ENCODE data around the gene RBPJL. TPM values are rescaled to one million over a fixed set of nuclear protein-coding genes. Genes with fewer than 3 reads are reported as not detected.
A peak's percentile ranks its signal among the peaks of the same experiment; 100 is the strongest.
"Not testable (repeated sequence)": the region's sequence is repeated elsewhere in the genome, so short reads cannot be mapped to it uniquely, and the experiment has no call there.

Gene RBPJL
- total RNA-seq, 1 experiment from 2014 or later: 0.85 TPM

DNA sequence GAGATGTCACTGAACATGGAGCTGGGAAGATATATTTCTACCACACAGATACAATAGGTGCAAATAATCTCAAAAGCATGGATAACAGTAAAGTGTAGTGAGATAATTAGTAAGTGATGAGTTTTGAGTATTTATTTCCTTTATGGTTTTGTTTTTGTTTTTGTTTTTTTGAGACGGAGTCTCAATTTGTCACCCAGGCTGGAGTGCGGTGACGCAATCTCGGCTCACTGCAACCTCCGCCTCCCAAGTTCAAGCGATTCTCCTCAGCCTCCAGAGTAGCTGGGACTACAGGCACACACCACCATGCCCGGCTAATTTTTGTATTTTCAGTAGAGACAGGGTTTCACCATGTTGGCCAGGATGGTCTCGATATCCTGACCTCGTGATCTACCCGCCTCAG, 44.2 kb downstream of the RBPJL start:
- H3K27ac Mint-ChIP-seq; H3K36me3 Mint-ChIP-seq; DNase-seq (ENCODE audit: low spot score); H3K27me3 Mint-ChIP-seq (ENCODE audit: low read depth); ATAC-seq; H3K4me3 Mint-ChIP-seq; H3K9me3 Mint-ChIP-seq; POLR2A ChIA-PET: not testable (repeated sequence)
- peaks cover 32% of the 10 kb centered on the region for H3K4me1 Mint-ChIP-seq
- CTCF ChIA-PET: interaction anchor here (1.3 to 1.5 kb wide), 2 partner anchors 12 to 23 kb away, joined by 4 read pairs; partner anchors contain the start of gene SYS1
- TF ChIP-seq GABPB1 (CRISPR knock-in tag; IDR thresholded peaks at IDR 0.05): 0 out of 2 replicates have a peak, but pooled peaks have one; percentile 33

DNA sequence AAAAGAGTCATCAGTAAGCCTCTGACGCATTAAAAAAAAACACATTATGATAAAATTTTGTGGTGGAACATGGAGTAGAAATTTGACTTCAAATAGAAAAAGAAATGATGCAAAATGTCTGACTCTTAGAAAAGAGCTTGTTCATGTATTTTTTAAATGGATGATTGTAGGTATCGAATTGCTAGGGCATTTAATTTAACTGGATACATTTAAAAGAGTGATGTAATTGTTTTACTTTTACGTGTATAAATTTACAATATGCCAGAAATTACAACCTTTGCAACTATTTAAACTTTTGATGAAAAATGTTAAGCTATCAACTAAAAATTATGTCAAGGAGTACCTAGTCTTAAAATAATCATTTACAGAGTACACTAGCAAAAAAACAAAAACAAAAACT, 46.1 kb downstream of the RBPJL start:
- no peak for ATAC-seq
- no peaks in the 10 kb centered on the region for H3K9me3 Mint-ChIP-seq
- no peaks in the 10 kb centered on the region for H3K36me3 Mint-ChIP-seq
- POLR2A ChIA-PET: interaction anchor here (1.3 kb wide), 1 partner anchor 10 kb away, joined by 4 read pairs; no protein-coding TSS in a partner anchor
- TF ChIP-seq ZNF263 (CRISPR knock-in tag; IDR thresholded peaks at IDR 0.05; ENCODE audit: low read depth) (no peak), TEAD4 (CRISPR knock-in tag; IDR thresholded peaks at IDR 0.05) (no peak), ZNF121 (CRISPR knock-in tag; IDR thresholded peaks at IDR 0.05) (no peak), GTF2I (CRISPR knock-in tag; conservative IDR thresholded peaks at IDR 0.05) (no peak), NFATC4 (CRISPR knock-in tag; IDR thresholded peaks at IDR 0.05) (no peak), SP1 (CRISPR knock-in tag; conservative IDR thresholded peaks at IDR 0.05) (no peak)
- TF ChIP-seq, protein P1, sequence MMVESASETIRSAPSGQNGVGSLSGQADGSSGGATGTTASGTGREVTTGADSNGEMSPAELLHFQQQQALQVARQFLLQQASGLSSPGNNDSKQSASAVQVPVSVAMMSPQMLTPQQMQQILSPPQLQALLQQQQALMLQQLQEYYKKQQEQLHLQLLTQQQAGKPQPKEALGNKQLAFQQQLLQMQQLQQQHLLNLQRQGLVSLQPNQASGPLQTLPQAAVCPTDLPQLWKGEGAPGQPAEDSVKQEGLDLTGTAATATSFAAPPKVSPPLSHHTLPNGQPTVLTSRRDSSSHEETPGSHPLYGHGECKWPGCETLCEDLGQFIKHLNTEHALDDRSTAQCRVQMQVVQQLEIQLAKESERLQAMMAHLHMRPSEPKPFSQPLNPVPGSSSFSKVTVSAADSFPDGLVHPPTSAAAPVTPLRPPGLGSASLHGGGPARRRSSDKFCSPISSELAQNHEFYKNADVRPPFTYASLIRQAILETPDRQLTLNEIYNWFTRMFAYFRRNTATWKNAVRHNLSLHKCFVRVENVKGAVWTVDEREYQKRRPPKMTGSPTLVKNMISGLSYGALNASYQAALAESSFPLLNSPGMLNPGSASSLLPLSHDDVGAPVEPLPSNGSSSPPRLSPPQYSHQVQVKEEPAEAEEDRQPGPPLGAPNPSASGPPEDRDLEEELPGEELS (CRISPR knock-in tag; IDR thresholded peaks at IDR 0.05): no peak
- TF ChIP-seq, protein P2, sequence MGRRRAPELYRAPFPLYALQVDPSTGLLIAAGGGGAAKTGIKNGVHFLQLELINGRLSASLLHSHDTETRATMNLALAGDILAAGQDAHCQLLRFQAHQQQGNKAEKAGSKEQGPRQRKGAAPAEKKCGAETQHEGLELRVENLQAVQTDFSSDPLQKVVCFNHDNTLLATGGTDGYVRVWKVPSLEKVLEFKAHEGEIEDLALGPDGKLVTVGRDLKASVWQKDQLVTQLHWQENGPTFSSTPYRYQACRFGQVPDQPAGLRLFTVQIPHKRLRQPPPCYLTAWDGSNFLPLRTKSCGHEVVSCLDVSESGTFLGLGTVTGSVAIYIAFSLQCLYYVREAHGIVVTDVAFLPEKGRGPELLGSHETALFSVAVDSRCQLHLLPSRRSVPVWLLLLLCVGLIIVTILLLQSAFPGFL (CRISPR knock-in tag; IDR thresholded peaks at IDR 0.05; ENCODE audit: borderline replicate concordance): no peak
- TF ChIP-seq, protein P3, sequence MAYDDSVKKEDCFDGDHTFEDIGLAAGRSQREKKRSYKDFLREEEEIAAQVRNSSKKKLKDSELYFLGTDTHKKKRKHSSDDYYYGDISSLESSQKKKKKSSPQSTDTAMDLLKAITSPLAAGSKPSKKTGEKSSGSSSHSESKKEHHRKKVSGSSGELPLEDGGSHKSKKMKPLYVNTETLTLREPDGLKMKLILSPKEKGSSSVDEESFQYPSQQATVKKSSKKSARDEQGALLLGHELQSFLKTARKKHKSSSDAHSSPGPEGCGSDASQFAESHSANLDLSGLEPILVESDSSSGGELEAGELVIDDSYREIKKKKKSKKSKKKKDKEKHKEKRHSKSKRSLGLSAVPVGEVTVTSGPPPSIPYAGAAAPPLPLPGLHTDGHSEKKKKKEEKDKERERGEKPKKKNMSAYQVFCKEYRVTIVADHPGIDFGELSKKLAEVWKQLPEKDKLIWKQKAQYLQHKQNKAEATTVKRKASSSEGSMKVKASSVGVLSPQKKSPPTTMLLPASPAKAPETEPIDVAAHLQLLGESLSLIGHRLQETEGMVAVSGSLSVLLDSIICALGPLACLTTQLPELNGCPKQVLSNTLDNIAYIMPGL (CRISPR knock-in tag; IDR thresholded peaks at IDR 0.05): no peak
- no peak for DNase-seq (ENCODE audit: low spot score)
- CTCF ChIA-PET: interaction anchor here (0.6 to 2.6 kb wide), 8 partner anchors 9 to 84 kb away, joined by 3 to 12 read pairs (median 5); partner anchors contain the start of gene SYS1
- no peak overlapping the region for H3K4me3 Mint-ChIP-seq
- peaks cover 16% of the 10 kb centered on the region for H3K4me1 Mint-ChIP-seq
- H3K27me3 Mint-ChIP-seq (ENCODE audit: low read depth): no peaks in the 10 kb centered on the region
- no peak overlapping the region for H3K27ac Mint-ChIP-seq

DNA sequence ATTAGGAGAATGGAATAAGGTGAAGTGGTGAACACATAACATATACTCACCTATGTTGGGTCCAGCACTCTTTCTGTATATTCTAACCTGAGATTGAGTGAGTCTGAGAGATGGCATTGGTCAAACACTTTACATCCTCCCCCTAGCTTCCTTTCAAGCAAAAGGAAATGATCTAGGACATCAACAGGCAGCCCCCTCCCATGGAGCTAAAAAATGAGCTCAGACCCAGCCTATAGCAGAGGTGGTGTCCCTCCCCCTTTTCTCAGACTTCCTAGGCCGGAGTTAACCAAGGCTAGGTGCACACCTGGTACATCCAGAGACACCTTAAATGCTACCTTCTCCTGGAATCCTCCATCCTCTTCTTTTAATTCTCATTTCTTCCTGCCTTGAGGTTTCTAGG, 47.1 kb downstream of the RBPJL start:
- H3K36me3 Mint-ChIP-seq: no peaks in the 10 kb centered on the region
- DNase-seq (ENCODE audit: low spot score) (no peak), ATAC-seq (peak; percentile 75)
- ChIA-PET CTCF (interaction anchor here (0.6 to 2.6 kb wide), 6 partner anchors 9 to 83 kb away, joined by 3 to 12 read pairs (median 6); partner anchors contain the start of gene SYS1), POLR2A (interaction anchor here (1.0 to 1.3 kb wide), 2 partner anchors 11 to 83 kb away, joined by 3 to 4 read pairs; no protein-coding TSS in a partner anchor)
- no peaks in the 10 kb centered on the region for H3K9me3 Mint-ChIP-seq
- no peak overlapping the region for H3K4me3 Mint-ChIP-seq
- H3K4me1 Mint-ChIP-seq: peaks cover 24% of the 10 kb centered on the region
- no peaks in the 10 kb centered on the region for H3K27me3 Mint-ChIP-seq (ENCODE audit: low read depth)
- no peak overlapping the region for H3K27ac Mint-ChIP-seq
- TF ChIP-seq SMAD4 (CRISPR knock-in tag; IDR thresholded peaks at IDR 0.05) (no peak), TP53 (CRISPR knock-in tag; IDR thresholded peaks at IDR 0.05) (no peak), GABPB1 (CRISPR knock-in tag; IDR thresholded peaks at IDR 0.05) (no peak), SMAD3 (CRISPR knock-in tag; IDR thresholded peaks at IDR 0.05; ENCODE audit: borderline replicate concordance) (no peak), FOXK1 (CRISPR knock-in tag; IDR thresholded peaks at IDR 0.05) (no peak), ELF4 (CRISPR knock-in tag; IDR thresholded peaks at IDR 0.05; ENCODE audit: low read depth) (no peak)
- TF ChIP-seq, protein P4, sequence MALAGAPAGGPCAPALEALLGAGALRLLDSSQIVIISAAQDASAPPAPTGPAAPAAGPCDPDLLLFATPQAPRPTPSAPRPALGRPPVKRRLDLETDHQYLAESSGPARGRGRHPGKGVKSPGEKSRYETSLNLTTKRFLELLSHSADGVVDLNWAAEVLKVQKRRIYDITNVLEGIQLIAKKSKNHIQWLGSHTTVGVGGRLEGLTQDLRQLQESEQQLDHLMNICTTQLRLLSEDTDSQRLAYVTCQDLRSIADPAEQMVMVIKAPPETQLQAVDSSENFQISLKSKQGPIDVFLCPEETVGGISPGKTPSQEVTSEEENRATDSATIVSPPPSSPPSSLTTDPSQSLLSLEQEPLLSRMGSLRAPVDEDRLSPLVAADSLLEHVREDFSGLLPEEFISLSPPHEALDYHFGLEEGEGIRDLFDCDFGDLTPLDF (CRISPR knock-in tag; IDR thresholded peaks at IDR 0.05): no peak
- TF ChIP-seq, protein P5, sequence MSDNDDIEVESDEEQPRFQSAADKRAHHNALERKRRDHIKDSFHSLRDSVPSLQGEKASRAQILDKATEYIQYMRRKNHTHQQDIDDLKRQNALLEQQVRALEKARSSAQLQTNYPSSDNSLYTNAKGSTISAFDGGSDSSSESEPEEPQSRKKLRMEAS (CRISPR knock-in tag; IDR thresholded peaks at IDR 0.05): no peak

Data from WTC11 (cell line).